Ascending aorta (tissue), 2 donors: ENCODE measurements around the gene TAS2R19. TPM values are rescaled to one million over a fixed set of nuclear protein-coding genes. Genes with fewer than 3 reads are reported as not detected.
"Not testable (repeated sequence)": the region's sequence is repeated elsewhere in the genome, so short reads cannot be mapped to it uniquely, and the experiment has no call there.

Experiments used
- DNase-seq, 2 donors: peaks; one replicate each; pipeline ENCODE4 v3.0.0-alpha.2; 2019; ENCODE audit warnings: low spot score in 2 of 2
- H3K27ac ChIP-seq, 2 donors: fragments of 200-600 bp; sonication (generic); one replicate each; pipeline ENCODE4 v1.5.1; 2016 to 2017; ENCODE audit warnings: mild to moderate bottlenecking in 1 of 2
- H3K27me3 ChIP-seq: fragments of 200-600 bp; sonication (generic); one replicate; pipeline ENCODE4 v1.5.1; 2017
- H3K36me3 ChIP-seq, 2 donors: fragments of 200-600 bp; sonication (generic); one replicate each; pipeline ENCODE4 v1.5.1; 2016
- H3K4me1 ChIP-seq, 2 donors: fragments of 200-600 bp; sonication (generic); one replicate each; pipeline ENCODE4 v1.5.1; 2016 to 2017; ENCODE audit warnings: mild to moderate bottlenecking in 1 of 2
- H3K4me3 ChIP-seq, 2 donors: fragments of 200-600 bp; sonication (generic); one replicate each; pipeline ENCODE4 v1.5.1; 2016 to 2017; ENCODE audit warnings: mild to moderate bottlenecking in 1 of 2
- H3K9me3 ChIP-seq, 2 donors: fragments of 200-600 bp; sonication (generic); one replicate each; pipeline ENCODE4 v1.5.1; 2016
- CTCF ChIP-seq, 3 experiments: fragments of 200-600 bp in 2 of 3; fragments of 450-650 bp in 1 of 3; sonication (generic) in 2 of 3; IDR thresholded peaks; one replicate each; pipeline ENCODE4 v1.5.1; 2016 to 2019; ENCODE audit warnings: antibody characterized with exemption in 3 of 3, mild to moderate bottlenecking in 1 of 3, moderate library complexity in 1 of 3
- intact Hi-C: fragments of 100-400 bp; cut with DNase I; formaldehyde crosslinking; loops from one replicate; pipeline ENCODE4 v1.15.1; 2023
- total RNA-seq: library from RNA; depleted of rRNA; stranded (reverse); fragments of >200 nt; gene quantifications from one replicate; pipeline ENCODE4 v1.1.0, GENCODE V29; 2016

TAS2R19 gene
- total RNA-seq = not detected

- no peak for TF ChIP-seq CTCF (IDR thresholded peaks at IDR 0.05)
Observed at GRCh38 chr12:11022520-11022919, at the start of gene TAS2R19. Gene TAS2R19, minus strand, starts transcription at chr12:11022620. Its CDS starts 49 bp downstream, at chr12:11022571.

DNA sequence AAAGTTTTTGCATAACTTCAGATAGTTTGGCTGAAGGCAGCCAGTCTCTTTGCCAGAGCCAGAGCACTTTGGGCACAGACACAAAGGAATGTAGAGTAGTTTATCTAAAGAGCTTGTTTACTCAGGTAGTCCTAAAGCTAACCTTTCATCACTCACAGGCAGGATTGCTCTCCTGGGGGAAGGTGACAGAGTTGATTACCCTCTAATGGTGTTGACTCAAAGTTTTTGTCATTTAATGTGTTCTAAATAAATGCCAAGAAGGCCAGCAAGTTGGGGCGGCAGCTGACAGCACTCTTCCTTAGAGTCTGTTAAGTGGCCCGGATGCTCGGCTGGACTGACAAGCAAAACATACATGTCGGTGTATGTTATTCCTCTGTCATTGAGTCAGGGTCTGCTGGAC lies 49.0 kb upstream of the TAS2R19 start:
- Histone ChIP-seq H3K36me3 (no peaks in the 10 kb centered on the region), H3K4me1 (no peaks in the 10 kb centered on the region), H3K27me3 (no peaks in the 10 kb centered on the region), H3K27ac (no peak overlapping the region), H3K4me3 (no peak overlapping the region), H3K9me3 (no peaks in the 10 kb centered on the region)
- intact Hi-C loops = no loop called here
- TF ChIP-seq CTCF (IDR thresholded peaks at IDR 0.05) = no peak
- DNase-seq = no peak

More at GRCh38 chr12:11022520-11022919, at the start of gene TAS2R19:
- H3K27me3 ChIP-seq = no peaks in the 10 kb centered on the region
- no peak for DNase-seq
- H3K27ac ChIP-seq = no peak within 1 kb of the TSS
- peaks cover 0 to 7% of the 10 kb centered on the region in 2 donors for H3K9me3 ChIP-seq
- H3K4me3 ChIP-seq = no peak within 1 kb of the TSS
- H3K4me1 ChIP-seq = no peaks in the 10 kb centered on the region
- peaks cover 0 to under 1% of the 10 kb centered on the region in 2 donors for H3K36me3 ChIP-seq
- intact Hi-C loops = no loop called here

GRCh38 chr12:11070999-11071398 lies 48.6 kb upstream of the TAS2R19 start:
- Histone ChIP-seq H3K4me3 (no peak overlapping the region), H3K9me3 (no peaks in the 10 kb centered on the region), H3K27ac (no peak overlapping the region), H3K4me1 (no peaks in the 10 kb centered on the region), H3K27me3 (no peaks in the 10 kb centered on the region), H3K36me3 (no peaks in the 10 kb centered on the region)
- DNase-seq = no peak
- intact Hi-C loops = no loop called here
- TF ChIP-seq CTCF (IDR thresholded peaks at IDR 0.05) = no peak

- intact Hi-C loops = no loop called here
- DNase-seq = no peak
- Histone ChIP-seq H3K36me3 (no peaks in the 10 kb centered on the region), H3K9me3 (no peaks in the 10 kb centered on the region), H3K4me1 (no peaks in the 10 kb centered on the region), H3K27me3 (no peaks in the 10 kb centered on the region), H3K4me3 (no peak overlapping the region), H3K27ac (no peak overlapping the region)
- no peak for TF ChIP-seq CTCF (IDR thresholded peaks at IDR 0.05)
Observed at GRCh38 chr12:11069854-11070365, 47.5 kb upstream of the TAS2R19 start.

DNA sequence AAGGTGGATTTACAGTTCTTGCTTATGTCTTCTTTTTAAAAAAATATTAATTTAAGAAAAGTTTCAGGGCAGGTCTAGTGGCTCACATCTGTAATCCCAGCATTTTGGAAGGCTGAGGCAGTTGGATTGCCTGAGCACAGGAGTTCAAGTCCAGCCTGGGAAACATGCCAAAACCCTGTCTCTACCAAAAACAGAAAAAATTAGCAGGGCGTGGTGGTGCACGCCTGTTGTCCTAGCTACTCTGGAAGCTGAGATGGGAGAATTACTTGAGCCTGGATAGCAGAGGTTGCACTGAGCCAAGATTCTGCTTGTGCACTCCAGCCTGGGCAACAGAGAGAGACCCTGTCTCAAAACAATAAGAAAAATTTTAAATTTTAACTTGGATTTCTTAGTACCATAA lies 45.1 kb upstream of the TAS2R19 start:
- Histone ChIP-seq H3K27me3 (no peaks in the 10 kb centered on the region), H3K4me3 (no peak overlapping the region), H3K36me3 (no peaks in the 10 kb centered on the region), H3K9me3 (no peaks in the 10 kb centered on the region), H3K27ac (no peak overlapping the region), H3K4me1 (no peaks in the 10 kb centered on the region)
- intact Hi-C loops = loop anchor here (2.0 kb wide), 1 partner anchor 29 kb away; no protein-coding TSS in a partner anchor
- no peak for TF ChIP-seq CTCF (IDR thresholded peaks at IDR 0.05)
- DNase-seq = no peak

DNA sequence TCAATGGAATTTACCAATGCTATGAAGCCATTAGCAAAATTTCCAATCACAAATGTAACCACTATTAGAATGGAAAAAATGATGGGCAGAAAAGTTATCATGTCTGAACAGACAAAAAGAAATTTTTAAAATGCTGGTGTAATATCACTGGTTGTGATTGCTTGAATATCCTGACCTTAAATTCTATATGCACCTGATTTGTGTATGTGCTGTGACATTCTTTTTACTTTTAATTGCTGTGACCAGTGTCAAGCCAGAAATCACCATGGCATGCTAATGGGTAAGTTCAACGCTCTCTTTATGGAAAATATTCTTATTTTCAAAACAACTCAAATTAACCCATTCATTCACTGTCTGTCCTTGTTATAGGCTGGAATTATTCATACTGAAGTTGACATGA lies 39.8 kb upstream of the TAS2R19 start, which contains the start of gene TAS2R46:
Gene TAS2R46 (minus strand): TSS at position 101 of the 400 bp plus-strand sequence. CDS start 0 bp downstream, at position 101.
- H3K4me1 ChIP-seq, H3K36me3 ChIP-seq, H3K27me3 ChIP-seq, intact Hi-C loops, DNase-seq, H3K9me3 ChIP-seq, H3K27ac ChIP-seq, H3K4me3 ChIP-seq: not testable (repeated sequence)
